ENCODE data around the gene RBM34.

Gene RBM34, protein sequence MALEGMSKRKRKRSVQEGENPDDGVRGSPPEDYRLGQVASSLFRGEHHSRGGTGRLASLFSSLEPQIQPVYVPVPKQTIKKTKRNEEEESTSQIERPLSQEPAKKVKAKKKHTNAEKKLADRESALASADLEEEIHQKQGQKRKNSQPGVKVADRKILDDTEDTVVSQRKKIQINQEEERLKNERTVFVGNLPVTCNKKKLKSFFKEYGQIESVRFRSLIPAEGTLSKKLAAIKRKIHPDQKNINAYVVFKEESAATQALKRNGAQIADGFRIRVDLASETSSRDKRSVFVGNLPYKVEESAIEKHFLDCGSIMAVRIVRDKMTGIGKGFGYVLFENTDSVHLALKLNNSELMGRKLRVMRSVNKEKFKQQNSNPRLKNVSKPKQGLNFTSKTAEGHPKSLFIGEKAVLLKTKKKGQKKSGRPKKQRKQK
- long read RNA-seq, transcript RBM34-201 (11 exons, 2,054 nt), result major isoform, 154 of 231 reads
- long read RNA-seq, partial matches to known transcripts, result 8 of 231 reads
- long read RNA-seq, other reads (novel, unspliced or antisense), result 67 of 231 reads

DNA sequence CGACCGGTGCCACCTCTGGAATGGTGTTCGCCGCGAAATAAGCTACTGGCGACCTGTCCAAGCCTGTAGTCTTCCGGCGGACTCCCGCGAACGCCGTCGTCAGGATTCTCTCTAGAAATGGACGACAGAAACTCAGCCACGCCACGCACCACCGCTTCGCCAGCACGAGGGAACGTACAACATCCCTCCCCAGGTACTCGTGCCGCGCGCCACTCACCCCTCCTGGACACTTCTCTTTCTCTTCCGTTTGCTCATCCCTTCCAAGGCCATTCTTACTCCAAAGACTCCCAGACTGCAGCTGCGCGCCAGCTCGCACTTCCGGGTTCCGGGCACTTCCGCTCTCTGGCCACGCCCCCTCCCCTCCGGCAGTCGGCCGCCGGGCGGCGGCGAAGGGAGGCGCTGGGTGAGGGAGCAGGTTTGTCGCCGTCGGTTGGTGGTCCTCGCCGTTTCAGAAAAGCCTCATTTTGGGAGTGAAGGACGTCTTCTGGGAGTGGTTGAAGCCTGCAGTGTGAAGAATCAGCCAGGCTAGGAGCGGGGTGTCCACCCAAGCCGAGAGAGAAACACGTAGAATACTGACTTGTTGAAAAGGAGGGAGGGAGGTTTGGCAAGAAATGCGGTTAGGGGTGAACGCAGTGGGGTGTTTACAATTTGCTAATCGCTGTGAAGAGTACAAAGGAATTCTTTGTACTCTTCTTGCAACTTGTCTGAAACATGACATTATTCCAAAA lies at the start of gene RBM34:
TSS of gene RBM34 (minus strand) at position 294 of the 728 bp plus-strand sequence. CDS start at position 270, 24 bp downstream.
- Histone ChIP-seq H3K27me3 (ENCODE audit: insufficient read depth, poor library complexity, severe bottlenecking) (no peaks in the 10 kb centered on the region), H3K4me3 (replicated peaks; ENCODE audit: insufficient read depth, low read length) (peak within 1 kb of the TSS; percentile 63), H3K27ac (replicated peaks) (peak within 1 kb of the TSS; percentile 82)
- TF ChIP-seq POLR2AphosphoS5 (IDR thresholded peaks at IDR 0.05; ENCODE audit: low read depth) (peak; percentile 93), SPI1 (IDR thresholded peaks at IDR 0.05; ENCODE audit: borderline replicate concordance, low read depth) (peak; percentile 98), GABPA (IDR thresholded peaks at IDR 0.05; ENCODE audit: low read depth) (peak; percentile 77)
- TF ChIP-seq, protein P1, sequence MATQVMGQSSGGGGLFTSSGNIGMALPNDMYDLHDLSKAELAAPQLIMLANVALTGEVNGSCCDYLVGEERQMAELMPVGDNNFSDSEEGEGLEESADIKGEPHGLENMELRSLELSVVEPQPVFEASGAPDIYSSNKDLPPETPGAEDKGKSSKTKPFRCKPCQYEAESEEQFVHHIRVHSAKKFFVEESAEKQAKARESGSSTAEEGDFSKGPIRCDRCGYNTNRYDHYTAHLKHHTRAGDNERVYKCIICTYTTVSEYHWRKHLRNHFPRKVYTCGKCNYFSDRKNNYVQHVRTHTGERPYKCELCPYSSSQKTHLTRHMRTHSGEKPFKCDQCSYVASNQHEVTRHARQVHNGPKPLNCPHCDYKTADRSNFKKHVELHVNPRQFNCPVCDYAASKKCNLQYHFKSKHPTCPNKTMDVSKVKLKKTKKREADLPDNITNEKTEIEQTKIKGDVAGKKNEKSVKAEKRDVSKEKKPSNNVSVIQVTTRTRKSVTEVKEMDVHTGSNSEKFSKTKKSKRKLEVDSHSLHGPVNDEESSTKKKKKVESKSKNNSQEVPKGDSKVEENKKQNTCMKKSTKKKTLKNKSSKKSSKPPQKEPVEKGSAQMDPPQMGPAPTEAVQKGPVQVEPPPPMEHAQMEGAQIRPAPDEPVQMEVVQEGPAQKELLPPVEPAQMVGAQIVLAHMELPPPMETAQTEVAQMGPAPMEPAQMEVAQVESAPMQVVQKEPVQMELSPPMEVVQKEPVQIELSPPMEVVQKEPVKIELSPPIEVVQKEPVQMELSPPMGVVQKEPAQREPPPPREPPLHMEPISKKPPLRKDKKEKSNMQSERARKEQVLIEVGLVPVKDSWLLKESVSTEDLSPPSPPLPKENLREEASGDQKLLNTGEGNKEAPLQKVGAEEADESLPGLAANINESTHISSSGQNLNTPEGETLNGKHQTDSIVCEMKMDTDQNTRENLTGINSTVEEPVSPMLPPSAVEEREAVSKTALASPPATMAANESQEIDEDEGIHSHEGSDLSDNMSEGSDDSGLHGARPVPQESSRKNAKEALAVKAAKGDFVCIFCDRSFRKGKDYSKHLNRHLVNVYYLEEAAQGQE (IDR thresholded peaks at IDR 0.05; ENCODE audit: insufficient replicate concordance, low read depth), result peak; percentile 64
- TF ChIP-seq, protein P2, sequence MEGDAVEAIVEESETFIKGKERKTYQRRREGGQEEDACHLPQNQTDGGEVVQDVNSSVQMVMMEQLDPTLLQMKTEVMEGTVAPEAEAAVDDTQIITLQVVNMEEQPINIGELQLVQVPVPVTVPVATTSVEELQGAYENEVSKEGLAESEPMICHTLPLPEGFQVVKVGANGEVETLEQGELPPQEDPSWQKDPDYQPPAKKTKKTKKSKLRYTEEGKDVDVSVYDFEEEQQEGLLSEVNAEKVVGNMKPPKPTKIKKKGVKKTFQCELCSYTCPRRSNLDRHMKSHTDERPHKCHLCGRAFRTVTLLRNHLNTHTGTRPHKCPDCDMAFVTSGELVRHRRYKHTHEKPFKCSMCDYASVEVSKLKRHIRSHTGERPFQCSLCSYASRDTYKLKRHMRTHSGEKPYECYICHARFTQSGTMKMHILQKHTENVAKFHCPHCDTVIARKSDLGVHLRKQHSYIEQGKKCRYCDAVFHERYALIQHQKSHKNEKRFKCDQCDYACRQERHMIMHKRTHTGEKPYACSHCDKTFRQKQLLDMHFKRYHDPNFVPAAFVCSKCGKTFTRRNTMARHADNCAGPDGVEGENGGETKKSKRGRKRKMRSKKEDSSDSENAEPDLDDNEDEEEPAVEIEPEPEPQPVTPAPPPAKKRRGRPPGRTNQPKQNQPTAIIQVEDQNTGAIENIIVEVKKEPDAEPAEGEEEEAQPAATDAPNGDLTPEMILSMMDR (IDR thresholded peaks at IDR 0.05; ENCODE audit: insufficient read depth, low read length), result no peak
- peak; percentile 93 to 94 for DNase-seq (ENCODE audit: low read depth in 1 of 2, low spot score in 1 of 2)

DNA sequence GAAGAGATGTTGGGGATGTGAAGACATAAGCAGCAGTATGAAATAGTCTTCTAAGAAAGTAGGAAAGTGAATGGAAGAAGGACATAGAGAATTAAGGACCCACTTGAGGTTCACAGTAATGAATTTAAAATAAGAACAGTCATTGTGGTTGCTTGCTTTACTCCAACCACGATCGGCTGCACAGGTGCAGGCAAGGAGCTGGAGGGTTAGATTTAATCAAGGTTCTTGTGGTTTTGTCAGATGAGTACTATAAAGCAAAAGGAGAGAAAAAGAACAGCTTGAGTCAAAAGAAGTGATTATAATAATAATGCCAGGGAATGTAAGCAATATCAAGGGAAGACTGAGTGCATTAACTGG lies 46.1 kb upstream of the RBM34 start:
- H3K27me3 ChIP-seq (ENCODE audit: insufficient read depth, poor library complexity, severe bottlenecking), result no peaks in the 10 kb centered on the region
- H3K27ac ChIP-seq (replicated peaks), result no peak overlapping the region
- TF ChIP-seq, protein P1 (IDR thresholded peaks at IDR 0.05; ENCODE audit: insufficient replicate concordance, low read depth), result no peak
- TF ChIP-seq GABPA (IDR thresholded peaks at IDR 0.05; ENCODE audit: low read depth), result no peak
- no peak for TF ChIP-seq SPI1 (IDR thresholded peaks at IDR 0.05; ENCODE audit: borderline replicate concordance, low read depth)
- TF ChIP-seq, protein P2 (IDR thresholded peaks at IDR 0.05; ENCODE audit: insufficient read depth, low read length), result no peak
- no peak for TF ChIP-seq POLR2AphosphoS5 (IDR thresholded peaks at IDR 0.05; ENCODE audit: low read depth)
- no peak for DNase-seq (ENCODE audit: low read depth in 1 of 2, low spot score in 1 of 2)
- no peak overlapping the region for H3K4me3 ChIP-seq (replicated peaks; ENCODE audit: insufficient read depth, low read length)

DNA sequence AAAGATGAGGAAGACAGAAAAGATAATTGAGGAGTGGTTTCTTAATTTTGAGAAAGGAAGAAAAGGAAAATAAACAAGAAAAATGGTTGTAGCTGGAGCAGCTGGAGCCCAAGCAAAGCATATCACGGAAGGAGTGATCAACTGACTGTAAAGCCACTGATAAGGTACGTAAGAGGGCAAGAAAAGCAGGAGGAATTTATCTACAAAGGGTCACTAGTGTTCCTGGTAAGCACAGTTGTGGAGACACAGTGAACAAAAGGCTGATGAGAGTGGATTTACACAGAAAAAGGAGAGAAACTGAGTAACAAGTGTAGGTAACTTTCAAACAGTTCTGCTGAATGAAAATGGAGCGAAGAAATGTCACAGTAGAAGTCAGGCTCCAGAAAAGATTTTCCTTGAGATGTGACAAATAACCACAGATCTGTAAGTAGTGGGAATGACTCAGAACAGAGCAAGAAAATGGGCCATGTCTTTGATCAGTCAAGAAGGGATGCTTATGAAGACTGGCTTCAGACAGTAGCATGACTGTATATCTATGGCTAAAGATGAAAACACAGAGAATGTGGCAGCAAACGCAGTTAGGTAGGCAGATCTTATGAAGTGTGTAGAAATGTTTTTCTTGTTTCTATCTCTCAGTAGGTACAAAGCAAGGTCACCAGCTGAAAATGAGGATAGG lies 45.6 kb upstream of the RBM34 start:
- DNase-seq (ENCODE audit: low read depth in 1 of 2, low spot score in 1 of 2), result no peak
- no peak for TF ChIP-seq SPI1 (IDR thresholded peaks at IDR 0.05; ENCODE audit: borderline replicate concordance, low read depth)
- TF ChIP-seq, protein P2 (IDR thresholded peaks at IDR 0.05; ENCODE audit: insufficient read depth, low read length), result no peak
- TF ChIP-seq POLR2AphosphoS5 (IDR thresholded peaks at IDR 0.05; ENCODE audit: low read depth), result no peak
- no peak for TF ChIP-seq GABPA (IDR thresholded peaks at IDR 0.05; ENCODE audit: low read depth)
- TF ChIP-seq, protein P1 (IDR thresholded peaks at IDR 0.05; ENCODE audit: insufficient replicate concordance, low read depth), result no peak
- no peaks in the 10 kb centered on the region for H3K27me3 ChIP-seq (ENCODE audit: insufficient read depth, poor library complexity, severe bottlenecking)
- H3K4me3 ChIP-seq (replicated peaks; ENCODE audit: insufficient read depth, low read length), result no peak overlapping the region
- no peak overlapping the region for H3K27ac ChIP-seq (replicated peaks)
